ENCODE data around the gene HIP1R. TPM values are rescaled to one million over a fixed set of nuclear protein-coding genes. Genes with fewer than 3 reads are reported as not detected.

The HIP1R gene
- total RNA-seq, 1 donor from 2014 or later, result 117 TPM

- DNase-seq (ENCODE audit: low spot score), result peak; percentile 62
- H3K9me3 Mint-ChIP-seq (ENCODE audit: unreplicated experiment), result no peaks in the 10 kb centered on the region
- TF ChIP-seq CTCF (IDR thresholded peaks at IDR 0.05; ENCODE audit: unreplicated experiment), result peak; percentile 40
- H3K36me3 Mint-ChIP-seq (ENCODE audit: low read depth, unreplicated experiment), result peaks cover 27% of the 10 kb centered on the region
- no peaks in the 10 kb centered on the region for H3K4me1 Mint-ChIP-seq (ENCODE audit: unreplicated experiment)
- no peak overlapping the region for H3K4me3 Mint-ChIP-seq (ENCODE audit: unreplicated experiment)
- H3K27ac Mint-ChIP-seq (ENCODE audit: unreplicated experiment), result peak overlapping the region; percentile 64
- peaks cover 9% of the 10 kb centered on the region for H3K27me3 Mint-ChIP-seq (ENCODE audit: unreplicated experiment)
Observed at GRCh38 chr12:122865268-122866231, 30.3 kb downstream of the HIP1R start.

- H3K36me3 Mint-ChIP-seq (ENCODE audit: low read depth, unreplicated experiment), result peaks cover 31% of the 10 kb centered on the region
- H3K4me3 Mint-ChIP-seq (ENCODE audit: unreplicated experiment), result no peak overlapping the region
- H3K4me1 Mint-ChIP-seq (ENCODE audit: unreplicated experiment), result peaks cover 8% of the 10 kb centered on the region
- peaks cover 9% of the 10 kb centered on the region for H3K27me3 Mint-ChIP-seq (ENCODE audit: unreplicated experiment)
- H3K27ac Mint-ChIP-seq (ENCODE audit: unreplicated experiment), result peak overlapping the region; percentile 61
- TF ChIP-seq CTCF (IDR thresholded peaks at IDR 0.05; ENCODE audit: unreplicated experiment), result no peak
- no peaks in the 10 kb centered on the region for H3K9me3 Mint-ChIP-seq (ENCODE audit: unreplicated experiment)
- DNase-seq (ENCODE audit: low spot score), result no peak
Observed at GRCh38 chr12:122866379-122866778, 31.1 kb downstream of the HIP1R start.

- Mint-ChIP-seq H3K9me3 (ENCODE audit: unreplicated experiment) (no peaks in the 10 kb centered on the region), H3K4me1 (ENCODE audit: unreplicated experiment) (peaks cover 15% of the 10 kb centered on the region), H3K27ac (ENCODE audit: unreplicated experiment) (peak overlapping the region; percentile 61), H3K27me3 (ENCODE audit: unreplicated experiment) (peaks cover 14% of the 10 kb centered on the region), H3K4me3 (ENCODE audit: unreplicated experiment) (no peak overlapping the region), H3K36me3 (ENCODE audit: low read depth, unreplicated experiment) (peaks cover 31% of the 10 kb centered on the region)
- TF ChIP-seq CTCF (IDR thresholded peaks at IDR 0.05; ENCODE audit: unreplicated experiment), result no peak
- no peak for DNase-seq (ENCODE audit: low spot score)
Observed at GRCh38 chr12:122866950-122867607, 31.8 kb downstream of the HIP1R start.

- H3K36me3 Mint-ChIP-seq (ENCODE audit: low read depth, unreplicated experiment), result peaks cover 31% of the 10 kb centered on the region
- TF ChIP-seq CTCF (IDR thresholded peaks at IDR 0.05; ENCODE audit: unreplicated experiment), result peak; percentile 33
- peak; percentile 43 for DNase-seq (ENCODE audit: low spot score)
- peaks cover 14% of the 10 kb centered on the region for H3K27me3 Mint-ChIP-seq (ENCODE audit: unreplicated experiment)
- no peak overlapping the region for H3K4me3 Mint-ChIP-seq (ENCODE audit: unreplicated experiment)
- H3K9me3 Mint-ChIP-seq (ENCODE audit: unreplicated experiment), result no peaks in the 10 kb centered on the region
- peaks cover 23% of the 10 kb centered on the region for H3K4me1 Mint-ChIP-seq (ENCODE audit: unreplicated experiment)
- no peak overlapping the region for H3K27ac Mint-ChIP-seq (ENCODE audit: unreplicated experiment)
Observed at GRCh38 chr12:122867691-122868461, 32.6 kb downstream of the HIP1R start.
